Activated naive CD4-positive, alpha-beta T cell treated with anti-CD3 and anti-CD28 coated beads, Interleukin-2, amount 50 U/mL, for 72 hours (primary cell): Measurements from ENCODE around the gene C9orf50. TPM values are rescaled to one million over a fixed set of nuclear protein-coding genes. Genes with fewer than 3 reads are reported as not detected.

Experiments used
- total RNA-seq, 2 donors: library from RNA; stranded (reverse); gene quantifications; one replicate each; pipeline ENCODE4 v1.2.3, GENCODE V29; 2022

Gene C9orf50
- total RNA-seq, 2 donors from 2014 or later = 0.41 TPM; not detected in 1

Other genes starting within 250 kb of the C9orf50 start
- 10 to 100 TPM; 47.5 to 56.4 TPM for gene NTMT1, start 5.1 kb upstream of the C9orf50 start, total RNA-seq
- 10 to 100 TPM; 16.3 to 17.6 TPM for gene ASB6, start 21.1 kb upstream of the C9orf50 start, total RNA-seq
- 1 to 10 TPM in 1 of 2 donors, not detected in 1; 1.7 TPM for gene PRRX2, start 44.5 kb upstream of the C9orf50 start, total RNA-seq
- under 1 TPM in 1 of 2 donors, not detected in 1; 0.41 TPM for gene PTGES, start 131.9 kb upstream of the C9orf50 start, total RNA-seq
- gene TOR1B, start 182.1 kb upstream of the C9orf50 start, total RNA-seq = 10 to 100 TPM; 17.2 to 29.7 TPM
- gene TOR1A, start 203.0 kb upstream of the C9orf50 start, total RNA-seq = 10 to 100 TPM; 33.4 to 48.6 TPM
- 10 to 100 TPM; 43.9 to 58.4 TPM for gene C9orf78, start 214.2 kb upstream of the C9orf50 start, total RNA-seq
- gene USP20, start 214.4 kb upstream of the C9orf50 start, total RNA-seq = 10 to 100 TPM; 50.7 to 58.5 TPM